GM20431 (cell line): Measurements from ENCODE around the gene DMXL1.
"Not testable (repeated sequence)": the region's sequence is repeated elsewhere in the genome, so short reads cannot be mapped to it uniquely, and the experiment has no call there.

Experiments
- in situ Hi-C: fragments of 300-500 bp; cut with MseI, MboI; formaldehyde crosslinking; loops from one replicate; pipeline ENCODE4 v1.15.0; 2020; ENCODE audit warnings: low sequenced_read_pairs; ENCODE audit not compliant: unreplicated experiment

The DMXL1 gene

DNA sequence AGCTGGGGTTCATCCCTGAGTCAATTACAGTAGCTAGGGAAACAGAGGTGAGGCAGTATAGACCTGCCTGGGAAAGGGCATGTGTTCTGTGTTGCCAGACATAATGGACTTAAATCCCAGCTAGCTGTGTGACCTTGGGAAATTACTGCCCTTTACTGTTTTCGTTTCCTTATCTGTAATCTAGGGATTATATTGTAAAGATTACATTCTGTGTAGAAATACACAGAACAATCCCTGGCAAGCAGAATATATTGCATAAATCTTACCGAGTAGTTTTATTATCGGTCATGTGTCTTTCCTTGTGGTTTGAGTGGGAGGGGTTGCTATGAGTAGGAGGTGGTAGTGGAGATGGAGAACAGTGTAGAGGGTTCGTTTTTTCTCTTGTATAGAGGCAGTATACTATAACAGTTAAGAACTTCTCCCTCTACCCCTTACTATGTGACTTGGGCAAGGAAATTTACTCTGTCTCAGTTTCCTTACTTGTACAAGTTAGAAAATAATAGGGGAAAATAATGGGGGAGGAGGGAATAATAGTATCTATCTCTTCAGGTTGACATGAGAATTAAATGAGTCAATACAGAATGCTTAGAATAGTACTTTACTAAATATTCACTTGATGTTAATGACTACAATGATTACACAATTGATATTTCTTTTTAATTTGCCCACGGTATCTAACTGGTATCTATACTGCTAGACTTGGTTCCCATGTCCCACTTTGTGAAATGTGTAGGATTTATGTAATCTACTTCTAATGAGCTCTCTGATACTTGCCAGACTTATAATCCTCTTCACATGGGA lies 7.1 kb upstream of the DMXL1 start:
- in situ Hi-C loops: no loop called here

DNA sequence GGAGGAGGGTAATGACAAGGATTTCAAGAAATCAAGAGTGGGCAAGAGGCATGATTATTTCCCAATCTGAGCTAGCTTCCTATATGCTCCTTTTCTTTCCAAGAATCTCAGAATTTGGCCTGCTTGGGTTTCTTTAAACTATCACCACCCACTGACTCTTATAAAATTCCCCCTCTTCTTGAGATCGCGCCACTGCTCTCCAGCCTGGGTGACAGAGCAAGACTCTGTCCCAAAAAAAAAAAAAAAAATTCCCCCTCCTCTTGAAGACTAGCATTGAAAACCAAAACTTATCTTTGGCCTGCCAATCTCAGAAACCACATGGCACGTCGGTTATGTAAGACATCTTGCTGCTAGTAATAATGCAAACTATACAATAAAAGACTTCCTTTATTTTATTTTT lies 3.4 kb upstream of the DMXL1 start:
- in situ Hi-C loops: no loop called here

DNA sequence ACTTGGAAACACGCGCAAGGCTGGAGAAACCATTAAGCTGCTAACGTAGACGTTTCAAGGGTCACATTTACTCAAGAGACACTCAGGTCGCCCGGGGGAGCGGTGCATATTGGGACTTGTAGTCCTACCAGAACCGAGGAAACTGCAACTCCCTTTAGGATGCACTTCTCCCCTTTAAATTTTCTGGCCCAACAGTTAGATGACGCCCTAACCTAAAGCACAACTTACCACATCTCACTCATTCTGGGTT lies 384 bp upstream of the DMXL1 start:
- in situ Hi-C loops: no loop called here

DNA sequence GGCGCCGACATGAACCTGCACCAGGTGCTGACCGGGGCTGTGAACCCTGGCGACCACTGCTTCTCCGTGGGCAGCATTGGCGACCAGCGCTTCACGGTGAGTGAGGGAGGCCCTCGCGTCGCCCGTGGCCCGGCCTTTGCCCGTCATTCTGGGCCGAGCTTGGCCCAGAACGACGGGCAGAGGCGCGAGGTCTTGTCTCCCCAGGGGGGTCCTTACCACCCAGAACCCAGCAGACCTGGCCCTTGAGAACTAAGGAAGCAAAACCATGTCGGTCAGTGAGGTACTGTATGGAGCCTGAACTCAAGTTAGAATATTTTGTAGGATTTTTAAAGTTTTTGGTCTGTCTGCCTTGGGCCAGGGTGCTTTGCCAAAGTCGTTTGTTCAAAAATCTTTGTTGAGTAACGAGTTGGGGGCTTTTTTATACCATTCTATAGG lies 691 bp downstream of the DMXL1 start:
- in situ Hi-C loops: no loop called here

DNA sequence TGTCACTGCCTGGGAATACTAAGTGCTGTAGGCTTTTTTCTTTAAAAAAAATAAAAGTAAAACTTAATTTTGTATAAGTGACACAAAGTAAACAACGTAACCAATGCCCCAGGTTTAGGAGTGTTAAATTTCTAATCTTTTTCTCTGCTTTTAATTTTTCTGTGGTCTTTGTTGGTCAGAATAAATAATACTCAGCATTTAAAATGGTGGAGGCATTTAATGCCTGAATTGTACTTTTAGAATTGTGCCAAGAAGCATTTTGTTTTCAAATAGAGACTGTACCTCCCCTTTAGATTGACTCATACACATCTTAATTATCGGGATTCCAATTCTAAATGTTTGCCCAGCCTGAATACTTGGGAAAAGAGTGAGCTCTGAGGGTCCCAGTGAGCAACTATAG lies 1.6 kb downstream of the DMXL1 start:
- in situ Hi-C loops: no loop called here

DNA sequence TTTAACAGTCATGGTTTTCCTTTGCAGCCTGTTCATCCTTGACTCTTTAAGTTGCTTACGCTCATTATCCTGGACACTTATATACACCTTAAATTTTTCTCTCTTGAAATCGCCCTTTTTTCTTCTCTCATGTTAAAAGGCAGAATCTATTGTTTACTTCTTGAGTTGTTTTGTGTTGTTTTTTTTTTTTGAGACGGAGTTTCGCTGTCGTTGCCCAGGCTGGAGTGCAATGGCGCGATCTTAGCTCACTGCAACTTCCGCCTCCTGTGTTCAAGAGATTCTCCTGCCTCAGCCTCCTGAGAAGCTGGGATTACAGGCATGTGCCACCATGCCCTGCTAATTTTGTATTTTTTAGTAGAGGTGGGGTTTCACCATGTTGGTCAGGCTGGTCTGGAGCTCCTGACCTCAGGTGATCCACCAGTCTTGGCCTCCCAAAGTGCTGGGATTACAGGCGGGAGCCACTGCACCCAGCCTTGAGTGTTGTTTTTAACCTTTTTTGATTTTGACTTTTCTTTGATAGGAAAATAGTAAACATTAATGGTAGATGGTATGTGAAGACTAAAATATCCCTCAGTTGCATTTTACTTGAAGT lies 3.0 kb downstream of the DMXL1 start:
- in situ Hi-C loops: not testable (repeated sequence)

DNA sequence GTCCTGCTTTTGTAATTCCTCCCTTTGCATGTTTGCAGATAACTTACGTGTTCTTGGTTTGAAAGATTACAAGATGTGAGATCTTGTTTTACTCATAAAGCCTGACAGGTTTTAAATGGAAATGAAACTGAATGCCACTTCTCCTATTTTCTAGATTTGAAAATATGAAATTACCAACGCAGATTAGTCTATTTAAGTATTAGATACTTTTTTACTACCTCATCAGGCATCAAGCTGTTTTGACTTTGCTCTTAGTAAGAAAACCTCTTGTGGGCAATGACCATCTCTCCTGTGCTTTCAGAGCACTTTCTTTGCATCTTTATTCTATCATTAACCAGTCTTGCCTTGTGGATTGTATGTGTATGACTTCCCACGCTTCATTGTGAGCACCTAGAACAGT lies 3.5 kb downstream of the DMXL1 start:
- in situ Hi-C loops: no loop called here

DNA sequence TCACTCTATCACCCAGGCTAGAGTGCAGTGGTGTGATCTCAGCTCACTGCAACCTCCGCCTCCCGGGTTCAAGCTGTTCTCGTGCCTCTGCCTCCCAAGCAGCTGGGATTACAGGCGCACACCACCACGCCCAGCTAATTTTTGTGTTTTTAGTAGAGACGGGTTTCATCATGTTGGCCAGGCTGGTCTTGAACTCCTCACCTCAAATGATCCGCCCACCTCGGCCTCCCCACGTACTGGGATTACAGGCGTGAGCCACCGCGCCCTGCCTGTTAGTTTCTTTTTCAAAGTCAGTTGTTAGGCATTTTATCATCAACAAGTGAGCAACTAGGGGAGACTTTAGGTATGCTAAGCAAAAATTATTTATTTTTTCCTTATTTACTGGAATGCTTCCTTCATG lies 4.4 kb downstream of the DMXL1 start:
- in situ Hi-C loops: not testable (repeated sequence)

DNA sequence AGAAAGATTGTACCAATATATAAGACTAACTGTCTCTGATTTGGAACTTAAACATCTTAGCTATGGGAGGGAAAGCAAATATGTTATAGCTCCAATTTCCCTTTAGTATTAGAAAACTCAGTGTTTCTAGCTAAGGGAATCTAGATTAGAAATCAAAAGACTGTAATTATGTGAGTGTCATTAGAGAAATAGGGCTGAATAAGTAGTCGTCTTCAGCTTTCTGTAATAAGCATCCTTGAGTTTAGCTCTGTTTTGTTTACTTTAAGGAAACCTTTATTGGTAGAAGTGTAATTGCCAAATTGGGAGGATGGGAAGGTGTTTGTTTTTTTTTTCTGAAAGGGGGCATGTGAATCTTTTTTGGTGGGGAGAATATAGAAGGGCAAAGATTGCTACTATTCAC lies 5.2 kb downstream of the DMXL1 start:
- in situ Hi-C loops: no loop called here

DNA sequence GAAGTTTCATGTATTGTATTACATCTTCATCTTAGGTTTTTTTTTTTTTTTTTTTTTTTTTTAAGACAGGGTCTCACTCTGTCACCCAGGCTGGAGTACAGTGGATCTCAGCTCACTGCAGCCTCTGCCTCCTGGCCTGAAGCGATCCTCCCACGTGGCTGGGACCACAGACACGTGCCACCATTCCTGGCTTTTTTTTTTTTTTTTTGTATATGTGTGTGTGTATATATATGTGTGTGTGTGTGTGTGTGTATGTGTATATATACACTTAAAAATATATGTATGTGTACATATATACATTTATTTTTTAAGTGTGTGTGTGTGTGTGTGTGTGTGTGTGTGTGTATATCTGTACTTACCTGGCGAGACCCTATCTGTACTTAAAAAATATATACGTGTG lies 6.6 kb downstream of the DMXL1 start:
- in situ Hi-C loops: no loop called here

DNA sequence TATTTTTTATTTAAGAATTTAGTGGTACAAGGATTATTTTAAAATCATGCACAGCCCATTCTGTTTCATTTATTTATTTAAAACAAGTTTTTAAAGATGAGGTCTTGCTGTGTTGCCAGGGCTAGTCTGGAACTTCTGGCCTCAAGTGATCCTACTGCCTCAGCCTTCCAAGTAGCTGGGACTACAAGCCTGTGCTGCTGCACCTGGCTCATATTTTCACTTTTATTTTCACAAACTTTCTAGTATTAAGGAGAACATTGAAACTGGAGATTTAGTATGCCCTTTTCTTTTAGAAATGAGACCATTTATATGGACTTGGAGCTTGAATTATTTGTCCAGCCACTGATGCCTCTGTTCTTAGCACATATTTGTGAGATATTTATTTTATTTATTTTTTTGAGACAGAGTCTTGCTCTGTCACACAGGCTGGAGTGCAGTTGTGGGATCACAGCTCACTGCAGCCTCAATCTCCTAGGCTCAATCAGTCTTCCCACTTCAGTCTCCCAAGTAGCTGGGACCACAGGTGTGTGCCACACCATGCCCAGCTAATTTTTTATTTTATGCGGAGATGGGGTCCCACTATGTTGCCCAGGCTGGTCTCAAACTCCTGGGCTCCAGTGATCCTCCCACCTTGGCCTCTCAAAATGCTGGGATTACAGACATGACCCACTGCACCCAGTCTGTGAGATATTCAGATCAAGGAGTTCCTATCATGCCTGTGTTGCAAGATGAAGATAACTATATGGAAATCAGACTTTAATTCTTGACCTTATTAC lies 7.4 kb downstream of the DMXL1 start:
- in situ Hi-C loops: no loop called here

DNA sequence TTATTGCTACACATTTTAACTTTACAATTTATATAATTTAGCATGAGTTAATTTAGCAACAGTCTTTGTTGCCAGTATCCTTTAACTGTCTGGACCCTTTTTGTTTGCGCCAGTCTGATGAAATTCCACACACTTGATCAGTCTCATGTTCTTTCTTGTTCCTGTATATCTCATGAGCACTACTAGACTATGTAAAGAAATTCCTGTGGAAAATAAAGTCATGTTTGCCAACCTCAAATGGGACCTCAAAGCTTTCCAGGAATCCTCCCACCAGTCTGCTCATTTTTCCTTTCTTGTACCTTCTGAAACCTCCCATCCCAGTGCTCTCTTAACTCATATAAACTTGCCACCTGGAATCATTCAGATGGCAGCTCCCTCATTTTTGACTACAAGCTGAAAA lies 8.0 kb downstream of the DMXL1 start:
- in situ Hi-C loops: no loop called here

DNA sequence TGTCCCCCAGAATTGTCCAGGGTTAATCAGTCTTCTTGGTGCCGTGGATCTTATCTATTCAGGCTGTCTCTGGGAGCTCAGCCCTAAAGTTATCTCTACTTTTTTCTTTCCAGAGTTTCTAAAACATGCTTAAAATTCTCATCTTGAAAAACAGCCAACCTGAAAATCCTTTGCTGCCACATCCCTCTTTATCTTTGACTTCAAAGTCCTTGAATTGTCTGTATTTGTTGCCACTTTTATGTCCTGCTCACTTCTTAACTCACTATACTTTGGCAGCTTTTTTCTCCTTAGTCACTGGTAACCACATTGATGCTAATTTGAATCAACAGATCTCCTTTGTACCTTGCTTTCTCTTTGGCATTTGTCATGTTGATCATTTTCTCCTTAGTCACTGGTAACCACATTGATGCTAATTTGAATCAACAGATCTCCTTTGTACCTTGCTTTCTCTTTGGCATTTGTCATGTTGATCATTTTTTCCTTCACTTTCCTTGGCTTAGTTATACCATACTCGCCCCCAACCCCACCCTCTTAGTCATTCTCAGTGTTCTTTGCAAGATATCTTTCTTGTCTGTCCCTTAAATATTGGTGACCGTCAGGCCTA lies 8.5 kb downstream of the DMXL1 start:
- in situ Hi-C loops: no loop called here

DNA sequence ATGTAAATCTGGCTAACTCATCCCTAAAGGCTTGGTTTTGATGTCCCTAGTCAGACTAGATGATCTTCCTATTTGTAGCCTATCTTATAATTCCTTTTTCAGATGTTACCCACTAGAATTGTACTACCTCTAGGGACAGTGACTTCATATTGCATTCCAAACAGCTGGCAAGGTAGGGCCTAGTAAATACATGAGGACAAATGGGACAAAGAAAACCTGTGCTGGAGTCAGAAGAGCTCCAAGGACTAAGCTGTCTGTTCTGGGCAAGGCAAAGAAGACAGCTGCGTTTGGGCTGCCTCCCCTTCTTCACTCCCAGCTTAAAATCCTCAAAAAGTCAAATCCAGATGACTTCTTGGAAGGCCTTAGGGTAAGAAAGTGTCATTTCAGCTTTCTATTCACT lies 10.0 kb downstream of the DMXL1 start:
- in situ Hi-C loops: no loop called here

DNA sequence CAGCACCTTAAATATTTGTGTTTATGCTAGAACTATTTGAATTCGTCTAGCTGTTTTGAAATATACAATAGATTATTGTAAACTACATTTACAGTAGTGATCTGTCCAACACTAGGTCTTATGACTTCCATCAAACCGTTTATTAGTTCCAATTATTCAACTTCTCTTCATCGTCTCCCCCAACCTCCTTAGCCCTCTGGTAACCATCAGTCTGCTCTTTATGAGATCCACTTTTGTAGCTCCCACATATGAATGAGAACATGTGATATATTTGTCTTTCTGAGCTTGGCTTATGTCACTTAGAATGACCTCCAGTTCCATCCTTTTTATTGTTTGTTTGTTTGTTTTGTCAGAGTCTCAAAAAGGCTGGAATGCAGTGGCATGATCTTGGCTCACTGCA lies 11.8 kb downstream of the DMXL1 start:
- in situ Hi-C loops: no loop called here

DNA sequence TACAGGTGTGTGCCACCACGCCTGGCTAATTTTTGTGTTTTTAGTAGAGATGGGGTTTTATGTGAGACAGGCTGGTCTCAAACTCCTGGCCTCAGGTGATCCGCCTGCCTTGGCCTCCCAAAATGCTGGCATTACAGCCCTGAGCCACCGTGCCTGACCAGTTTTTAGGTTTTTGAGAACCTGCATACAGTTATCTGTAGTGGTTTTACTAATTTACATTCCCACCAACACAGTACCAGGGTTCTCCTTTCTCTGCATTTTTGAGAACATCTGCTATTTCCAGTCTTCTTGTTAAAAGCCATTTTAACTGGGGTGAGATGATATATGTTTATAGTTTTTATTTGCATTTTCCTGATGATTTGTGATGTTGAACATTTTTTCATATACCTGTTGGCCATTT lies 12.8 kb downstream of the DMXL1 start:
- in situ Hi-C loops: no loop called here

DNA sequence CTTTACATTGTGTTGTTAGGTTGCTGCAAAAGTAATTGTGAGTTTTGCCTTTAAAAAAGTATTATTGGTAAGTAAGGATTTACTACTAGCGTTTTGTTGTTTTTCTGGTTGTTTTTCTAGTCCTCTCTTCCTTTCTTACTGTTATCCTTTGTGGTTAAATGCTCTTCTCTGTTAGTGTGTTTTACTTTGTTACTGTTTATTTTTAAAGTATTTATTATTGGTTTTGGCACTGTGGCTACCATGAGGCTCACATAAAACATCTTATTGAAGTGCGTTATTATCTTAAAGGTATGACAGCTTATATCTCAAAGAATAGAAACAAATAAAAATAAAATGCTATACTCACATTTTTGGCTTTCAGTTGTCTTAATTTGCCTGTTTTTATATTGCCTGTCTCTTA lies 17.6 kb downstream of the DMXL1 start:
- in situ Hi-C loops: no loop called here

DNA sequence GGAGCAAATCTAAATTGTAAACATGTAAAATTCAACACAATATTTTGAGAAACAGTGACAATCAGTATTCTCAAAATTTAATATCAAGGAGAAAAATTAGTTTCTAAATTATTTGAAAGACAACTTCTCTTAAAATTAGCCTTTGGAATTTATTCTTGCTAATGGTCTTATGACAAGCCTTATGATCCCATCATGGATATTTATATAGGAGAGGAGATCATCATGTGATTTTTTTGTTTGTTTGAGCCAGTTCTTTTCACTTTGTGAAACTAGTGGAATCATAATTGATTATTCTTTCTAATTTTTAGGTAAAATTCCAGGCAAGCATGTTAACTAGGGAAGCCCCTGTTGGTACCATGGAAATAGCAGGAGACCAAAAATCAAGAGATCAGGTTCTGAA lies 24.7 kb downstream of the DMXL1 start:
- in situ Hi-C loops: no loop called here

DNA sequence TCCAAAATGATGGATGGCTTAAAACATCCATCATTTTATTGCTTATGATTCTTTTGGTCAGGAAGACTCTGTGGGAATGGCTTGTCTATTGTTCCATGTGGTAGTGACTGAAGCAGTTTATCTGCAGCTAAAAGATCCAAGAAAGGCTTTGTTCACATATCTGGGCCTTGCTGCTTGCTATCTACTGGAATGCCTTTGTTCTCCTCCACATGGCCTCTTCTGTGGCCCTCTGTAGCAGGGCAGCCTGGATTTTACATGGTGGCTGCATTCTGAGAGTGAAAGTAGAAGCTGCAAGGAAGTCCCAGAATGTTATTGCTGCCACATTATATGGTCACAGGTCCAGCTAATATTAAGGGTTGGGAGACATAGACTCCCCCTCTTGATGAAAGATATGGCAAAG lies 35.1 kb downstream of the DMXL1 start:
- in situ Hi-C loops: no loop called here

DNA sequence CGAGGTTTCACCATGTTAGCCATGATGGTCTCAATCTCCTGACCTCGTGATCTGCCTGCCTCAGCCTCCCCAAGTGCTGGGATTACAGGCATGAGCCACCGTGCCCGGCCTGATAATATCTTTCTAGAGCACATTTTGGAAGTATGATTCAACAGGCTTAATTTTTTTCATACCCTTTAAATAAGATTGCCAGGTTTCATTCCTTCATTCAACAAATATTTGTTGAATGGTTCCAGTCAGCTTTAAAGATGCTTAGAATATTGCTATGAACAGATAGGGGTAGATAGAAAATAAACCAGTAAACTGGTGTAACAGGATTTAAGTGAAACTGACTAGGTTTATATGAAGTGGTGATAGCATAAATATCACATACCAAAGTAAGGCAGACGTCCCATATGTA lies 41.3 kb downstream of the DMXL1 start:
- in situ Hi-C loops: no loop called here

DNA sequence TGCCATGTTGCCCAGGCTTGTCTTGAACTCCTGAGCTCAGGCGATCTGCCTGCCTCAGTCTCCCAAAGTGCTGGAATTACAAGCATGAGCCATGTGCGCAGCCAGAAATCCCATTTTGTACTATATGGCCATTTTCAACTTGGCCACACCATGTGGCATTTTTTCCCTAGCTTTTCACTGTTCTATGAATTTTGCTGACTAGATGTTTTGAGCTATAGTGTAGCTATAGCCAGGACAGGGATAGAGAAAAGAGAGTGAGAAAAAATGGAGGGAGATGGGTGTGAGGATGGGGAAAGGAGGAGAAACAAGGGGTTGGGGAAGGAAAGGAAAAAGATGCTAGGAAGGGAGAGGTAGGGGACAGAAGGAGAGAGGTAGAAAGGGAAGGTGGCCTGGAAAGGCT lies 46.4 kb downstream of the DMXL1 start:
- in situ Hi-C loops: no loop called here
